ENCODE data around the gene DRG2. TPM values are rescaled to one million over a fixed set of nuclear protein-coding genes. Genes with fewer than 3 reads are reported as not detected.

The DRG2 gene
- total RNA-seq, 1 donor from 2014 or later: 35.1 TPM

GRCh38 chr17:18141210-18141803, 53.6 kb downstream of the DRG2 start:
- DNase-seq: no peak
- no peaks in the 10 kb centered on the region for H3K36me3 ChIP-seq
- H3K27me3 ChIP-seq: no peaks in the 10 kb centered on the region
- H3K9me3 ChIP-seq: no peaks in the 10 kb centered on the region
- no peak overlapping the region for H3K4me3 ChIP-seq
- no peaks in the 10 kb centered on the region for H3K4me1 ChIP-seq
- peak; percentile 47 for ATAC-seq
- intact Hi-C loops (cut with DNase I): no loop called here
- no peak overlapping the region for H3K27ac ChIP-seq
- TF ChIP-seq CTCF (IDR thresholded peaks at IDR 0.05): peak; percentile 68

GRCh38 chr17:18142417-18142816, 54.7 kb downstream of the DRG2 start:
- H3K9me3 ChIP-seq: no peaks in the 10 kb centered on the region
- no peak for TF ChIP-seq CTCF (IDR thresholded peaks at IDR 0.05)
- H3K27ac ChIP-seq: no peak overlapping the region
- H3K27me3 ChIP-seq: no peaks in the 10 kb centered on the region
- DNase-seq (no peak), ATAC-seq (no peak)
- no peaks in the 10 kb centered on the region for H3K4me1 ChIP-seq
- no peak overlapping the region for H3K4me3 ChIP-seq
- no peaks in the 10 kb centered on the region for H3K36me3 ChIP-seq
- intact Hi-C loops (cut with DNase I): no loop called here

GRCh38 chr17:18143044-18143936, 55.5 kb downstream of the DRG2 start:
- Histone ChIP-seq H3K27me3 (no peaks in the 10 kb centered on the region), H3K4me1 (no peaks in the 10 kb centered on the region), H3K36me3 (no peaks in the 10 kb centered on the region), H3K27ac (no peak overlapping the region), H3K4me3 (no peak overlapping the region), H3K9me3 (no peaks in the 10 kb centered on the region)
- DNase-seq (peak; percentile 77), ATAC-seq (peak; percentile 57)
- TF ChIP-seq CTCF (IDR thresholded peaks at IDR 0.05): peak; percentile 38
- intact Hi-C loops (cut with DNase I): no loop called here

GRCh38 chr17:18144261-18144660, 56.5 kb downstream of the DRG2 start:
- H3K9me3 ChIP-seq: no peaks in the 10 kb centered on the region
- no peak for TF ChIP-seq CTCF (IDR thresholded peaks at IDR 0.05)
- no peak overlapping the region for H3K27ac ChIP-seq
- no peaks in the 10 kb centered on the region for H3K36me3 ChIP-seq
- intact Hi-C loops (cut with DNase I): no loop called here
- DNase-seq (no peak), ATAC-seq (no peak)
- H3K27me3 ChIP-seq: no peaks in the 10 kb centered on the region
- H3K4me3 ChIP-seq: no peak overlapping the region
- H3K4me1 ChIP-seq: no peaks in the 10 kb centered on the region

GRCh38 chr17:18144855-18145254, 57.1 kb downstream of the DRG2 start:
- ATAC-seq (peak; percentile 32), DNase-seq (no peak)
- intact Hi-C loops (cut with DNase I): no loop called here
- Histone ChIP-seq H3K4me1 (no peaks in the 10 kb centered on the region), H3K27me3 (no peaks in the 10 kb centered on the region), H3K27ac (no peak overlapping the region), H3K9me3 (no peaks in the 10 kb centered on the region), H3K4me3 (no peak overlapping the region), H3K36me3 (no peaks in the 10 kb centered on the region)
- TF ChIP-seq CTCF (IDR thresholded peaks at IDR 0.05): no peak

Data from upper lobe of right lung (tissue), 1 donor.